GM21423 (cell line): Measurements from ENCODE around the gene POLE.

Experiments
- ATAC-seq: cut with Tn5 transposase; IDR thresholded peaks from one replicate; pipeline ENCODE4 v1.9.1; 2021; ENCODE audit warnings: mild to moderate bottlenecking, moderate library complexity; ENCODE audit not compliant: unreplicated experiment

POLE gene

DNA sequence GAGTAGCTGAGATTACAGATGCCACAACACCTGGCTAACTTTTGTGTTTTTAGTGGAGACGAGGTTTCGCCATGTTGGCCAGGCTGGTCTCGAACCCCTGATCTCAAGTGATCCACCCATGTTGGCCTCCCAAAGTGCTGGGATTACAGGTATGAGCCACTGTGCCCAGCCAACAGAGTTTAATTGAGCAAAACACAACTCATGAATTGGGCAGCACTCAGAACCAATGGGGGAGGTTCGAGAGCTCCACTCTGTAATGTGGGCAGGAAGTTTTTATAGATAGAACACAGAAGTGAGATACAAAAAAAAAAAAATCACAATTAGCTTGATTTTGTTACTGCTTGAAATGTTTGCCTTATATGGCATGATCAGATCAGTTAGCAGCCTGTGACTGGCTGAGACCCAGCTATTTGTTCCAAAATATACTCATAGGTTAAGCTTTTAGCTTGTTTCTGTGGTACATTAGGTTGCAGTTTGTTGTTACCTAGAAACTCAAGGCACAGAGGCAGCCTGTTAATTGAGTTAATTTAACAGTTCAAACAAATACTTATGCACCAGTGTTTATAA lies 69.9 kb downstream of the POLE start:
- no peak for ATAC-seq

DNA sequence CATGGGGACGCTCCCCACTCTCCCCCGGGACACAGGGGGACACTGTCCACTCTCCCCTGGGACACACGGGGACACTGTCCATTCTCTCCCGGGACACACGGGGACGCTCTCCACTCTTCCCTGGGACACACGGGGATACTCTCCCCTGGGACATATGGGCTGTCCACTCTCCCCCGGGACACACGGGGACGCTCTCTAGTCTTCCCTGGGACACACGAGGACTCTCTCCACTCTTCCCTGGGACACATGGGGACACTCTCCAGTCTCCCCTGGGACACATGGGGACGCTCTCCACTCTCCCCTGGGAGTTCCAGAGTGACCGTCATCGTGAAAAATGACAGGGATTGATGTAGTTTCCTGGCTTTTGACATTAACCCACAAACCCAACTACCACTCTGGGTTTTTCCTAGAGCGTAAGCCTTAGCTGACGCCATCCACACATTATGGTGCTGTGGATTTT lies 71.5 kb downstream of the POLE start:
- no peak for ATAC-seq

DNA sequence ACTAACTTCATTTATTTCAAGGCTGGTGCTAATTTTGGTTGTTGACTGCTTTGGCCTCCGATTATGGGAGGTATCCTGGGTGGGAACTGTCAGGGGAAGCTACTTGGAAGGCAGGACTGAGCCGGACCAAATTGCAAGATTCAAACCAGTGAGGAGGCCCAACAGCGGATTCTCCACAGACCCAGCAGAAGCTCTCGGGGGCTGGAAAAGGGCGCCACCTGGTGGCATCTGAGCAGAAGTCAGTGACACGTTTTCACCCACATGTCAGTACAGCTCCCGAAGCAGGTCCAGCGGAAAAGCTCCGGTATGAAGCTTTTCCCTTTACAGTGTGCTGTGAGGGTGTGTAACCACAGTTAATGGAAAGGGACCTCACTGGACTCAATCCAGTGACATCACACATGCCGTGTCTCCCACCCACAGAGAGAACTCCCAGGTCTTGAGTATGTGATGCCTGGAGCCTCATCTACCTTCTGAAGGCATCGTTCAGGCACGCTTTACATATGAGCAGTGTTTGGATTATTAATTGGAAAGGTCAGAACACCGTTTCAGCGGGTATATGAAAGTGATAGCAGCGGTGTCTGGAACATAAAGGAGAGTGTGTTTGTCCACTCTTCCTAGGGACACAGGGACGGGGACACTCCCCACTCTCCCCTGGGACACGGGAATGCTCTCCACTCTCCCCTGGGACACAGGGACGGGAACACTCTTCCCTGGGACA lies 72.1 kb downstream of the POLE start:
- no peak for ATAC-seq

DNA sequence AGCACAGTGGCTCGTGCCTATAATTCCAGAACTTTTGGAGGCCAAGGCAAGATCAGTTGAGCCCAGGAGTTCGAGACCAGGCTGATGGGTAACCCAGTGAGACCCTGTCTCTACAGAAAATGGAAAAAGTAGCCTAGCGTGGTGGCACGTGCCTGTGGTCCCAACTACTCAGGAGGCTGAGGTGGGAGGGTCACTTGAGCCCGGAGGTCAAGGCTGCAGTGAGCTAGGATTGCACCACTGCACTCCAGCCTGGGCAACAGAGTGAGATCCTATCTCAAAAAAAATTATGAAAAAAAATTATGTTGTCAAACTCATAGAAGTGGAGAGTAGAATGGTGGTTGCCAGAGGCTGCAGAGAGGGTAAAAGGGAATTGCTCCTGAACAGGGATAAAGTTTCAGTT lies 73.1 kb downstream of the POLE start:
- ATAC-seq = no peak

DNA sequence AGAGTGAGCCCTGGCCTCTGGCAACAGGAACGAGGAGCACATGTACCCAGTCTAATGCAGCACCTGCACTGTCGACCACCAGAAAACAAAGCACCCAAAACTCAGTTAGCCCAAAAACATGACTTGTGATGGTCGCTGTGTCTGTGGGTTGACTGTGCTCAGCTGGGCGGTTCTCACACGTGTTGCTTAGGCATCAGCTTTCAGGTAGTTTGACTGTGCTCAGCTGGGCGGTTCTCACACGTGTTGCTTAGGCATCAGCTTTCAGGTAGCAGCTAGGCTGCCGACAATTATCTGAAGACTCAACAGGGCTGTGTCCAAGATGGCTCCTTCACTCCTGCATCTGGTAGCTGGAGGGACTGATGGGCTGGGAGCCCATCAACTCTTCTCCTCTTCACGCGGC lies 75.5 kb downstream of the POLE start:
- no peak for ATAC-seq

DNA sequence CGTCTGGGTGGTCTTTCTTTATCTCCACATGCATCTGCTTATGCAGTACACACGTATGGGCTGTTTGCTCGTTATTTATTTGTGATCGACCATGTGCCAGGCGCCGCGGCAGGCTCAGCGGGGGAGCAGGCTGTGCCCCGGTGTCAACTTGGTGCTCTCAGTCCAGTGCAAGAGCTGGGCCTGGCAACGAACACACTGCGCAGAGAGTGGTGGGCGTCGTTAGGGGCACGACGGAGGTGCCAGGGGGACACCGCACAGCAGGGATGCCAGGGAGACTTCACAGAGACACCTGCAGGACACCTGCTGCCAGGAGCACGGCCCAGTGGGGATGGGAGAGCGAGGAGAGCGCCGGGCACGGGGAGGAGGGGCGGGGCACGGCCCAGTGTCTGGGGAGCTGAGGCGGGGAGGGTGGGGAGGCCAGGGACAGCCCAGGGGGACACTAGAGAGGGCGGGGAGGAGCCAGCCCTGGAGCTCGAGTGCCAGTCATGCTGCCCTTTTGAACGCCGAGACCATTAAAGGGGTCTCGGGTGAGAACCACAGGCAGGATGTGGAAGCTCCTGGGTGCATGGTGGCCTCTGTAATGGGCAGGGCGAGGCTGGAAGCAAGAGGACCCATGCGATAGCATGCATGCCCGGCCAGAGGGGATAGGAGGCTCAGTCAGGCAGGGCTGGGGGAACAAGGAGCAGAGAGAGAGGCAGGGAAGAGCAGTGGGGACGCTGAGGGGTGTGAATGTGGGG lies 76.1 kb downstream of the POLE start:
- ATAC-seq = no peak

DNA sequence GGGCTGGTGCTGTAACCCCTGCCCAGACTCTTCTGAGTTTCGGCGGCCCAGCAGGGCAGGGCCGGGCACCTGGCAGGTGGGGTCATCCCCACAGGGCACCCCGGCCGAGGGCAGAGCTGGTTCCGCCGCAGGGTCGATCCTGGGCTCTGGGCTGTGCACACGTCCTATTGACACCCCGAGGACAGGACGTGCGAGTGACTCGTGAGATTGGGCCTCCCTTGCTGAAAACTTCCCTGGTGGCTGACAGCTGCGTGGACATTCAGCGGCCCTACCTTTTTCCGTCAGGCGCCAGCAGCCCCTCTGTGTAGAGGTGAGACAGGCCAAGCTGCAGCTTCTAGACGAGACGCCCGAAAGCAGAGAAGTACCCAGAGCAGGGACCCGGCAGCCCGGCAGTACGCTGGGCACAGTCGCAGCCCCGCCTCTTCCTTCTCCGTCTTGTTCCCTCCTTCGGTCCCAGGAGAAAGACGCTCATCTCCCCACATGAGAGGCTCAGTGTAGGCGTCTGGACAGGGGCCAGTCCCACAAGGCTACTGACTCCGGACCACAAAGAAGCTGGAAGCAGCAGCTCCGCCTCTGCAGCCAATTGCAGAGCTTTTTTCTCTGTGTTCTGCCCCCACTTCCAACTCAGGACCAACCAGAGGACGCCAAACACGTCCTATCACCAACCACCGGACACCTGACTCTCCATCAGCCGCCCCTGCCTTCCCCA lies 76.9 kb downstream of the POLE start, which contains the start of gene LRCOL1:
Gene LRCOL1 (minus strand): TSS at position 532 of the 709 bp plus-strand sequence. CDS start 4,331 bp downstream, outside the sequence.
- ATAC-seq = no peak

DNA sequence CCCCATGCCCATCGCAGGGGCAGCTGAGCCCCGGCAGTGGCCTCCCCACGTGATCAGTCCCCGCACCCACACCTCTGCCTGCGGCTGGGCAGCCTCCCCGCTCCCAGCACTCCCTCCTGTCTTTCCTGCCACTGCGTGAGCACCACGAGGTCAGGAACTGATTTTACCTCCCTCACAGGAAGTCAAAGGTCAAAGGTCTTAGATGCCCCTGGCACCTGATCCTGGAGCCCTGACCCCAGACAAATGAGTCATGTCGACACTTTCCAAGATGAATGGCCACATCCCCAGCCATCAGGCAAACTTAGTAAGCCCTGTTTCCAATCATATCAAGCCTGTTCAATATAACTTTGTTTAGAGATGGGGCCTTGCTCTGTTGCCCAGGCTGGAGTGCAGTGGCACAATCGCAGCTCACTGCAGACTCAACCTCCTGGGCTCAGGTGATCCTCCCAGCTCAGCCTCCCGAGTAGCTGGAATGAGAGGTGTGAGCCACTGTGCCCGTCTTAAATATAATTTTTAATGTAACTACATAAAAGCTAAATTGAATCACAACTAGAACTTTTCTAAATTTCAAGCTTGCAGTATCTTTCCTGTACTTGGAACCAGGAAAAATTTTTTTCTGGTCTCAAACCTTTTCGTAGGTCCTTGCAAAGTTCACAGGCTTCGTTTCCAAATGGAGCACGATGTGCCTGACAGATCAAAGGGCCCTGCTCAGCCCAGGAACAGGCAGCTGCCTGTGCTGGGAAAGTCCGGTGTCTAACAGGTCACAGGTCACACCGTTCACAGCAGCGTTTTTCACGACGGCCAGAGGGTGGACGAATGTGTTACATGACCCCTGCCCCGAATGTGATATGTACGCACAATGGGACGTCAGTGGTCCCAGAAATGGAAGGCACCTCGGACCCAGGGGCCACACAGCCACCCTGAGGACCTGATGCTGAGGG lies 78.6 kb downstream of the POLE start:
- ATAC-seq = no peak

DNA sequence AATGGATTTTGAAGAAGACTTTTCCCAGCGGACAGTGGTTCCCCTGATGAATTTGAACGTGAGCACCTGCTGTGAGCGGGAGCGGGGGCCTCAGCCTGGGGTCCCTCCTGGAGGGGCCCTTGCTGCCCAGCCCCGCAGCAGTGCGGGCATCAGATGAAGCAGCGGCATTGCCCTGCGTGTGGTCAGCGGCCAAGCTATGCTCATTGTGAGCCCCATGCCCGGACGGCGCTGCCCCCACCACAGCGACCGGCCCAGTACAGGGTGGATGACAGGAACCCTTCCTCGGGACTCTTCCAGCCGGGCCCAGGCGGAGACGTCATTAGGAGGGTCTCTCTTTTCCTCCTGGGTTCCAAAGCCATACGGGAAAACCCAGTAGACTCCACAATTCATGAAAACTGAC lies 80.2 kb downstream of the POLE start:
- no peak for ATAC-seq

DNA sequence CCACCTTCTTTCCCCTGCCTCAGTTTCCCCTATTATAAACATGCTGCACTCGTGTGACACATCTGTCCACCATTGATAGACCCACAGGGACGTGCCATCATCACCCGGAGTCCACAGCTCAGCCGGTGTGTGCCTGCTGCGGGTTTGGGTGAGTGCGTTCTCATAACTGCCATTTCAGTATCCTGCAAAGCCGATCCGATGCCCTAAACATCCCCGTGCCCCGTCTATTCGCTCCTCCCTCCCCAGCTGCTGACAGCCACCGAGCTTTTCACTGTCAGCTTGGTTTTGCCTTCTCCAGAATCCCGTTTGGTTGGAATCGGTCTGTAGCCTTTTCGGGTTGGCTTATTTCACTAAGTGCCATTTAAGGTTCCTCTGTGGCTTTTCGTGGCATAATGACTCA lies 80.7 kb downstream of the POLE start:
- no peak for ATAC-seq

DNA sequence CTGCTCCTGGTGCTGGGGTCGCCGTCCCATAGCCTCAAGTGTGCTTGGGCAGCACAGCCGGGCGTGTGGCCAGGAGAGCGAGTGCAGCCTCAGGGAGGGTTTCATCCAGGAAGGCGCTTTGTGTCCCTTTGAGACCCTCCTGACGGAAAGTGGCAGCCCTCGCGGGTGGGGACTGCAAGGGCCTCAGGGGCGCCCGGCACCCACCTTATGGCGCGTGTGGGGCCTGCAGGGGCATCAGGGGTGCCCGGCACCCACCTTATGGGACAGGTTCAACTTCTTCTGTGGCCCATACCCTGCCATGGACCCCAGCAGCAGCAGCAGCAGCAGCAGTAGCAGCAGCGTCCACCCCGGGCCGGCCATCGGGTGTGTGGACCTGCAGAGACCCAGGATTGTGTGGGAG lies 81.2 kb downstream of the POLE start:
- no peak for ATAC-seq

DNA sequence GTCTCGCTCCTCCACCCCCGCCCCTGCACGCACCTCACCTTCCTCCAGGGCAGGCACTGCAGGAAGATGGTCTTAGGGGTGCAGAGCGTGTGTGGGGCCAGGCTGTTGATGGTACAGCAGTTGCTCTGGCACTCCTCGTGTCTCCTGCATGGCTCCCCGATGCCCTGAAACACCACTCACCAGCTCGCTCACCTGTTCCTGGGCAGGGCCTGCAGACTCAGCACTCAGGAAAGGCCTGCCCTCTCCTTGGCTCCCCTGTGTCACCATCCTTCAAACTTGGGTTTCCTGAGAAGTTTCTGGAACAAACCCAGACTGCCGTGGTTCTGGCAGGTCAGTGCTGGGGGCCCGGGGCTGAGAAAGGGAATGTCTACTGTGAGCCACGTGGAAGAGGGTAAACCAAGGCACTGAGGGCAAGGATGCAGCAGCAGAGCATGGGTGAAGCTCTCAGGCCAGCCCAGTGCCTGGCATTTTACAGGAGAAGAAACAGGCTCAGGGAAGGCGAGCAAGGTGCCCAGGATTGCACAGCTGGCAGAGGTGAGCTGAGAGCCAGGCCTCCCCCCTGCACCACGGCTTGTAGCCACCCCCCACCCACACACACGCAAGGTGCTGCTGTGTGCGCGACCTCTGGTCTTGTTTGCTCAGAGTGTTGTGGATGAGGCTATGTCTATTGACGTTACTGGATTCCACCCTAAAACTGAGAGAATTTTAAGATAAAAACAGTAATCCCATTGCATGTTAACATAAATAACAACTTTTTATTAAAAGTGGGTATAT lies 82.3 kb downstream of the POLE start:
- no peak for ATAC-seq

DNA sequence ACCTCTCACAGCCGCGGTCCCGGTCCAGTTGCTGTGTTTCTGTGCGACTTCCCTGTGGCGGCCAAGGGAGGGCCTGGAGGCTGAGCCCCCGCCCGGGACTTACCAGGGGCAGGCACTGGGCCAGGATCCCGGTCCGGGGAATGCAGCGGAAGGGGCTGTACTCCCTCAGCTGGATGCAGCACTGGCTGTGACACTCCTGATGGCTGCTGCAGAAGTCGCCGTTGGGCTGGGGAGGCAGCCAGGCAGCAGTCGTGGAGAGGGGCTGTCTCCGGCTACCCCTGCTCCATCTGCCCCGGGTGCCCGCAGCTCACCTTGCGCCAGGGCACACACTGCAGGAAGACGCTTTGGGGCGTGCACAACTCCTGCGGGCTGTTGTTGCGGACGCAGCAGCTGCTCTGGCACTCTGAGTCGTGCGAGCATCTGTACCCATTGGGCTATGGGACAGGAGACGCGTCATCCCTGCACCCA lies 83.0 kb downstream of the POLE start:
- ATAC-seq = no peak

DNA sequence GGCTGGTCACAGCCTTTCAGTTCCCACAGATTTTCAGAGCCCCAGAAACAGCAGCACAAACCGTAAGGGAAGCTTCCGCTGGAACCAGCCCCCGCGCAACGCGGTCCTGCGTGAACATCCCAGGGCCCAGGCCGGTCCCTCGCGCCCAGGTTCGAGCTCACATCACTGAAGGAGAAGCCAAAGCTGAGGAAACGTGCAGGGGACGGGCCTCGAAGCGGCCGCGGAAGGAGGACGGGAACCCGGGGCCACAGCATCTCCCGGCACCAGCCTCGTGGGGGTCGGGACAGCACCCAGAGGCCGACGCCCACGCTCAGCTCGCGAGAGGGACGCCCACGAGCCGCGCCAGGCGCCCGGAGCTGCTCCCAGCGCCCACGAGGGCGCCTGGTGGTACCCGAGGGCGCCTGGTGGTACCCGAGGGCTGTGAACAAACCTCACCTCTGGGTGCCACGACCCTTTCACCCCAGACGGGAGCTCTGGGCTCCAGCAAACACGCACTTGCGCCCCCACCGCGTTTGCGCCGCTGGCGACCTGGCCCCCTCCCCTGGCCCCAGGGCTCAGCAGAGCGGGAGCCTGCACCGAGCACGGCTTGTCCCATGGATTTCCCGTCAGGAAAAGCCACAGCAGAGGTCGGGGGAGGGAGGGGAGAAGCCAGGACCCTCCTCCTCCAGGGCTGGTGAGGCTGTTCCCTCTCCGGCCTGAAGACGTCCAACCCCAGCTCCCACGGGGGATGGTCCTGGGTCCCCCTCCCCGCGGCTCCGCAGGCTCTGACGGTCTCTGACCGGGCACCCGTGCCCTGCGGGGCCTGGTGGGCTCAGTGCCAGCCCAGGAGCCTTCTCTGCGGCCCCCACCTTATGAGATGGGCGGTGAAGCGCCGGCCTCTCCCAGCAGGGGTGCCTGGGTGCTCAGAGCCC lies 83.6 kb downstream of the POLE start:
- no peak for ATAC-seq

DNA sequence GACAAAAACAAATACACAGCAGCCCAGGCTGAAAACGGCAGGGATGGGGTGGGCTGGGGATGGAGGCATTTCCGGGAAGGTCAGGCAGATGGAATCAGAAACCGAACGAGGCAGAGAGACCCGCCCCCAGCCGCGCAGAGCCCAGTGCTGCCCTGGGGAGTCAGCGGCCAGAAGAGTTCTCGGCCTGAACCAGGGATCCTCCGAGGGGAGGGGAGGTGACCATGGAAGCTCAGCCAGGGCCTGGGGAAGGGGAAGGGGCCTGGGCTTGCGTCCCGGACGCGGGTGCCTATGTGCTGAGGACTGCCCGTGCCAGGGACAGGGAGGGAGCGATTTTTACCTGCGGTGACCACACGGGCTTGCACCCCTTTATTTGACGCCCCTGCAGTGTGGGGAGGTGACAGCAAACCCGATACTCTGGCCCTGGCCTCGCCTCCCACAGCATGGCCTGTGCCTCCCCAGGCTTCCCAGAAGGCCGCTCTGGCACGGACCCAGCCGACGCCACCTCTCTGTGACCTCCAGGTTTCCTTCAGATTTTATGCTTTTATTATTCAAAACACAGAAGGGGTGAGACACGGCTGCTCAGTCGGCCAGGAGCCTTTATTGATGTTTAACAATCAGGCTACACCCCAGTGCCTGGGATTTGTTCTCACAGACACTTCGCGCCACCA lies 84.4 kb downstream of the POLE start:
- ATAC-seq = no peak

DNA sequence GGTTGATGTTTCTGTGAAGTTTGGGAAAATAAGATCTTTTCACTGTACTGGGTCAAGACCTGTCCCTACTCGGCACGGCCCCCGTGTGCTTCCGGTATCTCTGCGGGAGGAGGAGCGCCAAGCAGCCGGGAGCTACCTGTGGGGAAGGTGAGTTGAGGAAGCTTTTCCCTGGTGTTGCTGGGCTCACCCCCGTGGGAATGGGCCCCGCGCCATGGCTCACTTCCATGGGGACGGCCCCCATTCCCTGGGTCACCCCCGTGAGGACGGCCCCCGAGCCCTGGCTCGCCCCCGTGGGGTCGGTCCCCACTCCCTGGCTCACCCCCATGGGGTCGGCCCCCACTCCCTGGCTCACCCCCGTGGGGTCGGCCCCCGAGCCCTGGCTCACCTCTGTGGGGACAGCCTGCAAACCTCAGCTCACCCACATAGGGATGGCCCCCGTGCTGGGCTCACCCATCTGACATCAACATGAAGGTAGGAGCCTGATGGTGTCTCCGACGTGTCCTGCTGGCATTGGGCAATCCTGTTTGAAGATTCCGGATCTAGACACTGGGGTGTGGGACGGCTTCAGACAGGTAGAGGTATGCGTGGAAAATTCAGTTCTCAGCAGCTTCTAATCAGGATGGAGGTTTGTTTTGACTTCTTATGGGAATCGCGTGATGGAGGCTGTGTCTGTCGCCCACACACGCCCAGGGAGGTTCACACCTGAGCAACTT lies 85.8 kb downstream of the POLE start:
- ATAC-seq = no peak
